Adrenal gland (tissue), 5 donors: ENCODE data around the gene PROK1.
A peak's percentile ranks its signal among the peaks of the same experiment; 100 is the strongest.

Experiments used
- CTCF ChIP-seq, 6 experiments: fragments of 450-650 bp in 4 of 6; fragments of 200-600 bp in 2 of 6; sonication (generic) in 1 of 6; IDR thresholded peaks; 1 replicate in 5 of 6; 2 replicates in 1 of 6; pipeline versions ENCODE4 v1.5.1 to v1.8.0; 2016 to 2021; ENCODE audit warnings: antibody characterized with exemption in 6 of 6, mild to moderate bottlenecking in 2 of 6, moderate library complexity in 1 of 6
- POLR2A ChIP-seq, 2 donors: fragments of 450-650 bp; IDR thresholded peaks; one replicate each; pipeline ENCODE4 v1.6.1; 2017; ENCODE audit warnings: antibody characterized with exemption in 2 of 2, mild to moderate bottlenecking in 2 of 2, moderate library complexity in 1 of 2
- donor health status: DM: no; HTN: no; CAD: no.

- TF ChIP-seq POLR2A (IDR thresholded peaks at IDR 0.05) (no peak), CTCF (IDR thresholded peaks at IDR 0.05) (peak in 1 of 6 experiments; percentile 3)
These were observed 27.2 kb downstream of the PROK1 start for GRCh38 chr1:110477967-110478640.
